Measurements from ENCODE around the gene ZCCHC7.
"Not testable (repeated sequence)": the region's sequence is repeated elsewhere in the genome, so short reads cannot be mapped to it uniquely, and the experiment has no call there.

Gene ZCCHC7

DNA sequence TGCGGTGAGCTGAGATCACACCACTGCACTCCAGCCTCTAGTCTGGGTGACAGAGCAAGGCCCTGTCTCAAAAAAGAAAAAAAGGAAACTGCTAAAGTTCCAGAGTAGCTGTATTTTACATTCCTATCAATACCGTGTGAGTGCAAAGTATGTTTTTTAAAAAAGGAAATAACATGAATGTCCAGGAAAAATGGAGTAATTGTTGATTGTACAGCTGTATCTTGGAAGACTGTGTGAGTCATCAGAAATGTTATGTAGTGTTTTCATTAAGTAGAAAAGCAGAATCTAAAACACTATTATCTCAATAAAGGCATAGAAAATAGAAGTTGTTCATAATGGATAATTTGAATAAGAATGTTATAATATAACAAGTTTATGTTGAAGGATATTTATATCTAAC, 53.9 kb downstream of the ZCCHC7 start:
- DNase-seq (ENCODE audit: low spot score): no peak

DNA sequence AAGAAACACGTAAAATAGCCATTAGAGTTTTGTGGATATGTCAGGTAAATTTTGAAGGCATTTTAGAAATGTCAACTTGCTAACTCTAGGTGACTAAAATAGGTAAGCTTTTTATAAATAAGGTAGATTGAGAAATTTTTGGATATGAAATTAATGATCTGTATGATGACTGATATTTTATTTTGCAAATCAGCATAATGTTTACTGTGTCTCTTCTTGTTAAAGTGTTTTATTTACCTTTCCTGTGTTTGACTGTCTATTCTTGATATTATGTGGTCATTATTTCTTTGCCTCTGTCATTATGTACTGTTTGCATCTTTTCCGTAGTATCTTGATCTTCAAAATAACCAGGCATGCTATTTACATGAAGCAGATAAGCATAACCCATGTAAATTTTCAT, 58.4 kb downstream of the ZCCHC7 start:
- DNase-seq (ENCODE audit: low spot score): no peak

DNA sequence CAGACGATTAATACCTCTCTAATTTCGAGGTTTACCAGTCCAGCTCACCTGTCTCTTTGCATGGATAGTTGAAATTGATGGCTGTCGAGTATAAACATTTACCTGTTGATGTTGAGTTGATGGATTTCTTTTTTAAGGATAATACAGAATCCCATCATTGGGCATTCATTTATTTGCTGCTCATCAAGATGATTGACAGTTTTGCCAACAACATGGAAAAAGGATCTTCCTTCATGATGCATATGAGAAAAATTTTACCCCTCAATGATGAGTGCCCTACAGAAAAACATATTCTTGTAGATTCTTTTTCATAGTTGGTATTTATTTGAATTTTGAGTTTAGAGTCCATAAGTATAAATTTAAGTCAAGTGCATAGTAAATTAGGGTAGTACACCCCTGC, 59.2 kb downstream of the ZCCHC7 start:
- no peak for DNase-seq (ENCODE audit: low spot score)

DNA sequence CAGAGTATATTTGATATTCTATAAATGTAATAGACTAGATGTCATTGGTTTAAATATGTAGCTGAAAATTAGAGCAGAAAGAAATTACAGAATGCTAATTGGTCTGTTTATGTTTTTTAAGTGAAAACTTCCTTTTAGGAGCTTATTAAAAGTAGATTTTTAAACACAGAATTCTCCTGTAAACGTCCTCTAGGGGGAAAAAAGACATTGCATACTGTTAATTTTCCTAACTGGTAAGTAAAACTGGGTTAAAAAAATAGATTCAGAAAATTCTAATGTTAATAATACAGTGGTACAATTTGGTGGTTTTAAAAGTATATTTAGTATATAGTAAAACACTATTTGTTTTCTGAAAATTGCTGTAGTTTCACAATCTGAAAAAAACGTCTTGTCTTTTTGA, 59.8 kb downstream of the ZCCHC7 start:
- no peak for DNase-seq (ENCODE audit: low spot score)

DNA sequence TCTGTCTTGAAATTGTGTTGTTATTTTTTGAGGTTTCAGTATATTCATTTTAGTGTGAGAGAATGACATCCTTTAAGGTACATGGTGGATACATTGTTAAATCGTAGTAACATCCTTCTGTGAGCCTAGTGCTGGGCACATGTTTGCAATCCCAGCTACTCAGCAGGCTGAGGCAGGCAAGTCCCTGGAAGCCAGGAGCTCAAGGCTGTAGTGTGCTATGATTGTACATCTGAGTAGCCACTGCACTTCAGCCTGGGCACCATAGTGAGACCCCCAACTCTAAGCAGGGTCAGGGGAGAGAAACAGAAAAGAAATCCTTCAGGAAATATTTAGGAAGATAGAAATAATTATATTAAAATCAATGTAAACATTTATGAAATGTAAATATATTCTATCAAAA, 62.3 kb downstream of the ZCCHC7 start:
- no peak for DNase-seq (ENCODE audit: low spot score)

DNA sequence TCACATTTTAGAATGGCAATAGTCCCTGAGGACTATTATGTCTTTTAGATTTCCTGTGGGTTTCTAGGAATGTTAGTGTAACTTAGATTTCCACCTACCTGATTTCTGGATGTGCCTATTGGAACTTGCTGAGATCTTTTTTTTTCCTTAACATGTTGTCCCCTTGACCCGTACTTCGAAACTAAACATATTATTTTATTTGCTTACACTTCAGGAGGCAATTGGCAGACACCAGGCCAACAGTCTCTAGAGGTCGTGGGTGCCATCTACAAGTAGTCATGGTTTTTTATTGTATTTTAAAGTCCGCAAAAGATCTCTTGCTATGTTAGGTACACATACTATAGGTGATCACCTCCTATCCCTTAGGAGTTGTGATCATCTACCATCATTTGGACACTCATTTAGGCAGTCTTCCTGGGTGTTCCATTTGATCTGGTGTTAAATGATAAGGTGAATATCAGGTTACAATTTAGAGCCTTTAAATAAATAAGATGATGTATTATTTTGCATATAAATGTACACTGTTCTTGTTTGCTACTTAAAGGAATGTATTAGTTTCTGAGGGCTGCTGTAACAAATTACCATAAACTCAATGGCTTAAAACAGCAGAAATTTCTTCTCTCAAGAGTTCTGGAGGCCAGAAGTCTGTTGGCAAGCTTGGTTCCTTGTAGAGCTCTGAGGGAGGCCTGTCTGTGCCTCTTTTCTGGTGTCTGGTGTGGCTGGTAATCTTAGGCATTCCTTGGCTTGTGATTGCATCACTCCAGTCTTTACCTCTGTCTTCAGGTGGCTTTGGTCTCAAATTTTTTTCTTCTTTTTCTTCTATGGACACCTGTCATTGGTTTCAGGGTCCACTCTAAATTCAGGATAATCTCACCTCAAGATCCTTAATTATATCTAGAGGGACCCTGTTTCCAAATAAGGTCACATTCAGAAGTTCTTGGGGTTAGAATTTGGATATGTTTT, 64.8 kb downstream of the ZCCHC7 start:
- no peak for DNase-seq (ENCODE audit: low spot score)

DNA sequence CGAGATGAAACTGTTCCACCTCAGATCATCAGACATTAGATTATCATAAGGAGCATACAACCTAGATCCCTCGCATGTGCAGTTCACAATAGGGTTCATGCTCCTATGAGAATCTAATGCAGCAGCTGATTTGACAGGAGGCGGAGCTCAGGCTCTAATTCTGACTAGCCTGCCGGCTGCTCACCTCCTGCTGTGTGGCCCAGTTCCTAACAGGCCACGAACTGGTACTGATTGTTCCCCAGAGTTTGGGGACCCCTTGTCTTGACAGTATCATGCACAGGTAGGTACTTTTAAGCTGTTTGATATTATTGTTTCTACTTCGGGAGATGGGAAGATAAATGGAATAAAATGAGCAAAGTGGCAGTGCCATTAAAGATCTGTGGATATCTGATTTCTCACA, 66.9 kb downstream of the ZCCHC7 start:
- no peak for DNase-seq (ENCODE audit: low spot score)

DNA sequence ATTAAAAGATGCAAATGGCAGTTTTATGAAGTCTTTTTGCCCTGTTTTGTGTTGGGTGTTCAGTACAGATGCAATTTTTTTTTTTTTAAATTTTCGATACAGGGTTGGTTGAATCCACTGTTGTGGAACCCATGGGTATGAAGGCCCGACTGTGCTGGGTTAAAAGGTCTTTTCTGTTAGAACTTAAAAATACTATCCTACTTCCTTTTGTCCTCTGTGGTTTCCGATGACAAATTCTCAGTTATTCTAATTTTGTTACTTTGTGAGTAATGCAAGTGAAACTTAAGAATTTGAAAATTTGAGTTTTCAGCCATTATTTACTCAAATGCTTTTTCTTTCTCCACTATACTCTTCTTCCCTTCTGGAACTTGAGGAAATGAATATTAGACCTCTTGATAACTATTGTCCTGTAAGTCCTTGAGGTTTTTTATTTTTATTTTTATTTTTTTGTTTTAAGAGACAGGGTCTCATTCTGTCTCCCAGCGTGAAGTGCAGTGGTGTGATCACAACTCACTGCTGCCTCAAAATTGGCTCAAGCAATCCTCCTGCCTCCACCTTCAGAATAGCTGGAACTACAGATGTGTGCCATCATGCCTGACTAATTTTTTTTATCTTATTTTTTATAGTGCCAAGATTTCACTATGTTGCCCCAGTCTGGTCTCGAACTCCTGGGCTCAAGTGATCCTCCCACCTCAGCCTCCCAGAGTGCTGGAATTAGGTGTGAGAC, 67.5 kb downstream of the ZCCHC7 start:
- no peak for DNase-seq (ENCODE audit: low spot score)

DNA sequence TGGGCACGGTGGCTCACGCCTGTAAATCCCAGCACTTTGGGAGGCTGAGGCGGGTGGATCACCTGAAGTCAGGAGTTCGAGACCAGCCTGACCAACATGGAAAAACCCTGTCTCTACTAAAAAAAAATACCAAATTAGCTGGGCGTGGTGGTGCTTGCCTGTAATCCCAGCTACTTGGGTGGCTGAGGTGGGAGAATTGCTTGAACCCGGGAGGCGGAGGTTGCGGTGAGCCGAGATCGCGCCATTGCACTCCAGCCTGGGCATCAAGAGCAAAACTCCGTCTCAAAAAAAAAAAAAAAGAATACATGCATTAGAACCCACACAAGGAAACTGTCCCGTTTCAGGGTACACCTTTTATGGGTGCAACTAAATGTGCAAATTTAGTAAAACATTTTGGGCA, 70.4 kb downstream of the ZCCHC7 start:
- not testable (repeated sequence) for DNase-seq (ENCODE audit: low spot score)

DNA sequence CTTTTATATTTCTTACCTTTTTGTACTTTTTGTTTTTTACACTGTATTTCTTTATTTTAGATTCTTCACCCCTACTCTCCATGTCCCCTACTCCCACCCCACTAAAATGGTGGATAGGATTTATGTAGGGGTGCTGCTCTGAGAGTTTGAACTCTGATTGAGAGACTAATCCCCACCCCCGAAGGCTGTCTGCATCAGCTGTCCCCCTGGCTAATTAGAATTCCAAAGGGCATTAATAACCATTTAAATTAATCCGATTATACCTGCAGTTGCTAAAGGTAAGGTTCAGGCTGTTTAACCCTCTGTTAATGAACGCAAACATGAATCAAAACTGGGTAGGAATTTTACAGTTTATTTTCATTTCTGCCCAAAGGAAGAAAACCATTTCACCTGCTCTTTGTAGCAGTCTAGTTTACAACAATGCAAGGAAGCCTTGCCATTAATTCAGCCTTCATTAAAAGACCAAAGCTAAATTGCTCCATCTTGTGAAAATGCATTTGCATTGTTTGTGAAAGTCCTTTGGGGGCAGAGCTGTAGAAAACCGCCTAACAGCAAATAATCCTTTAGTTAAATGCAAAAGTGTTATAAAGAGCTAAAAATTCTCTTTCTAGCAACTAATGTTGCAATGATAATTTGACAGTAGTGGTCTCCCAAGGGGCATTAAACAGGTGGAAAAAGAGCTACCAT, 71.2 kb downstream of the ZCCHC7 start:
- no peak for DNase-seq (ENCODE audit: low spot score)

DNA sequence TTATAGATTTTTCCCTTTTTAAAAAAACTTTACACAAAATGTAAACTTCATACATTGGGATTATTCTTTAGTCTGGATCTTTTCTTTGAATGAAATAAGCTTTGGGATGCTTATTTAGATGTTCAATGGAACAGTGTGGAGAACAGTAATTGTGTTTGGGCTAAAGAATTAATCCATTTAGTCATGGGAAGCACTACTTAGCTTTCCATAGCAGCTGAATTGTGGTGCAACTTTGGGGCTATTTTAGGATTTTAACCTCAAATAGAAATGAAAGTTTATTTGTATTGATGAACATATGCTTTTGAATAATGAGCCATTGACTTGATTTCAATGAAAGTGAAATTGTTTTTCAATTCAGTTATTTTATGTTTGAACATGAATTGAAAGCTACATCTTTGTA, 72.4 kb downstream of the ZCCHC7 start:
- no peak for DNase-seq (ENCODE audit: low spot score)

DNA sequence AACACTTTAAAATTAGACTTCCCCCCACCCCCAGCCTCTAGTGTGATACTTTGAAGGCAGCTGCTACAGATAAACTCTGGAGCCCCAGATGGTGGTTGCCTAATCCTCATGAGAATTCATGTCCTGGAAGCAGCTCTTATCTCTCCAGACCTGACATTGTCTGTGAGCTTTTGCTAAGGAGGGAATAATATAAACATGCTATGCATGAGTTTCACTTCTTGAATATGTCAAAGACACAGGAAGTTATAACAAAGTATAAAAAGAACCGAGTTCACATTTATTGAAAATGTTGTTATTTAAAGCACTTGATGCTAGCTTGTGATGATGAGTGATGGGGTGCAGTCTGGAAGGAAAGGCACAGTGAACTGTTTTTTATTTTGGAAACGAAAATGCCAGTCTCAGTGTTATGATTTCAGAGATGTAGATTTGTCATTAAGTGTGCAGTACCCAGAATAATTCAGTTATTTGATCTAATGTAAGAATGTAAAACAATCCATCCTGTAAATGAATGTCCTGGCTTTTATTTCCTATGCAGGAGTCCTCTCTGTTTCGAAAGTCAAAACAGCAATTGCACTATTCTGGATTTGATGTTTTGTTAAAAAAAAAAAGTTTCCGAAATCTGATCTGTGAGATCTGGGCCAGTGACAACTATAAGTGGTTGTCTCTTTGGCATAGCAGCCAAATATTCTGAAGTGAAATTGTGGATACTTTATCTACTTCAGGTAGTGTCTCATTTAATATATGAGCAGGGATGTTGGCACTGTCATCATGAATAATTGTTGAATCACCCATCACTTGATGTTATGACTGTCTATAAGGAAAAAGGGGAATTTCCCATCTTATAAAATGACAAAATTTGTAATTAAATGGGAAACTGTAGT, 77.0 kb downstream of the ZCCHC7 start:
- no peak for DNase-seq (ENCODE audit: low spot score)

DNA sequence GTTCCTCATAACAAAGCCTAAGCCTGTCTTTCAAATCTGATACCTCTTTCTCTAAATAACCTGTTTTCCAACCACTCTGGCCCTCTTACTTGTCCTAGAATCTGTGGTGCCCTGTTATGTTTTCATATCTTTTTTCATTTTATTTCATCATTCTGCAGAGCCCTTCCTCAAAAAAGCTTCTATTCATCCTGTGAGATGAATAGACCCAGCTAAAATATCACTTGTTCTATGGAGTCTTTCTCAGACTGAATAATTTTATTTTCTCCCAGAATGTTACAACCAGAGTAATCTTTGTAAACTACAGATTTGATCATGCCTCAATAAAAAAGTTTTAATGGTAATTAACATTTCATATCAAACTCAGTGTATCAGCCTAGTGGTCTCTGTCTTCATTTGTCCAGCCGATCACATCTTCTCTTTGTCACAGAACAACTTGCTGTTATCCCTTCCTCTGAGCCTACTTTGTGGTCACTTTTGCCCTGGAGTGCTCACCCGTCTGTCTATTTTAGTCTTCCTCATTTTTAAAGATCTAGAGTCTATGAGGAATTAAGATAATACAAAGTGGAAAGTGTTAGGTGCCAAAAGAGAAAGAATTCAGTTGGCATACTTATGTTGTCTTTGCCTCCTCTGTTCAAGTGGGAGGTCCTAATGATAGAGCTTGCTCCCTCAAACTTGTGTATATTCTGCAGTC, 77.8 kb downstream of the ZCCHC7 start:
- no peak for DNase-seq (ENCODE audit: low spot score)

DNA sequence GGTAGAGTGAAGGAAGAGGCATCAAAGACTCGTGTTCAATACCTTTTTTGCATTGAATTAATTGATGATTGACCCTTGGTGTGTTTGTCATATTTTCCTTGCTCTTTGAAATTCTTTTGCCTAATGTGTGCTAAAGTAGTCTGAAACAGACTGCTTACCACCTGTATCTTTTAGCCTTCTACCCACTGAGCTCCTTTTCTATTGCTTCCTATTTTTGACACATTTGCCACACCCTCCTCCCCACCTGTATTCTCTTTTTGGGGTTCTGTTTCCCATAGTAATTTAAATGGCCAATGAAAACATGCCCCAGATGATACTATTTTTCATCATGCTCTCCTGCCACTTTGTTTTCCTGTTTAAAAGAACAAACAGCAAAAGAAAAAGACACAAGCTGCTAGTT, 78.5 kb downstream of the ZCCHC7 start:
- no peak for DNase-seq (ENCODE audit: low spot score)

DNA sequence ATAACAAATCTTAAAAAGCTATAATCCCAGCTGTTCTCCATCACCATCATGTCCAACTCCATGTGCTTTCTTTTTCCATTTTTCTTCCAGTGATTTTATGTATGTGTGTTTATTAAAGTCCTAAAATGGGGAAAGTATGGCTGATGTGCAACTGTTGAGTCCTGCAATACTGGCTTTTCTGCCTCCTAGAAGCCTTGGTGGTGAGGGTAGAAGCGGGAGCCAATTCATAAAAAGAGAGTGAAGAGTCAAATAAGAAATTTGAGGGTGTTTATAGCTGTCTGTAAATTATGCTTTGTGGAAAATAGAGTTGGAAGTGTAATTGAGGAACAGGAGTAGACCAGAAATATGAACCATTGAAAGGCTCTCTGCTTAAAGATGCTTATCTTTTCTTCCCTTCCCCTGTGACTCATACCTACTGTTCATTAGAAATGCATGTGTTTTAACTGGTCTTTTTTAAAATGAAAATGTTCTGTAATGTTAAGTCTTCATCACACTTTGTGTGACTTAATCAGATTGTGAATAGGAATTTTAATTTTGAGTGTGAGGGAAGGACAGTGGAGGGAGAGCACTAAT, 80.1 kb downstream of the ZCCHC7 start:
- DNase-seq (ENCODE audit: low spot score): no peak

DNA sequence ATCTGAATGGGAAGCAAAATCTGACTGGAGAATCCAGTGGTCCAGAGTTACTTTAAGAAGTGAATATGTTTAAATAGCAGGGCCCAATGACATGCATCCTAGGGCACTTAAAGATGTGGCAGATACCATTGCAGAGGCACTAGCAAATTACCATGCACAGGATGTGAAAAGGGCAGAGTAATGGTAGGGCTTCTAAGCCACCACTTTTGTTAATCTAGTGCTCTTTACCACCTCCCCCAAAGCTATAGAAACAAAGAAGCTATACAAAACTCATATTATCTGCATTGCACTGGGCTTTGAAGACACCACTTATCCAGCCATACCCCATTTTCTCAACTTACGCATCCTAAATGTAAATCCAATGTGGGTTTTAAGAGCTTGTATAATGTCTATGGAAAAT, 81.2 kb downstream of the ZCCHC7 start:
- no peak for DNase-seq (ENCODE audit: low spot score)

DNA sequence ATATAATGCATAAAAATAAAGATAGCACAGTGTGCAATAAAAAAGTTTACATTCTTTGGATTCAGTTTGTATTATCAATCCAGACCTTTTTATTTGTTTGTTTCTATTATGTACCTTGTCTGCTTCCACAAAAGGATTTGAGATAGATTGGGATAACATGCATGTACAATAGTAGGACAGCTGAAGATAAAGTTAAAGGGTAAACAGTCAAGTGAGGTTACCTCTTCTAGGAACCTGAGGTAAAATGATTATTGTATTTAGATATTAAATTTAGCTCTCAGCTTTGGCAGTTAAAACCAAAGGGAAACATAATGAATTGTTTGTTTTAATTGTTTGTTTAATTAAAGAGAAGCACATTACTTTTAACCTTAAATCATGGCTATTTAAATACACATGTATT, 81.7 kb downstream of the ZCCHC7 start:
- DNase-seq (ENCODE audit: low spot score): no peak

DNA sequence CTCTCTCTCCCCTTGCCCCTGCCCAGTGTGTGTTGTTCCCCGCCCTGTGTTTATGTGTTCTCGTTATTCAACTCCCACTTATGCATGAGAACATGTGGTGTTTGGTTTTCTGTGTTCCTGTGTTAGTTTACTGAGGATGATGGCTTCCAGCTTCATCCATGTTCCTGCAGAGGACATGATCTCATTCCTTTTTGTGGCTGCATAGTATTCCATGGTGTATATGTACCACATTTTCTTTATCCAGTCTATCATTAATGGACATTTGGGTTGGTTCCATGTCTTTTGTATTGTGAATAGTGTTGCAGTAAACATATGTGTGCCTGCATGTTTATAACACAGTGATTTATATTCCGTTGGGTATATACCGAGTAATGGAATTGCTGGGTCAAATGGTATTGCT, 83.1 kb downstream of the ZCCHC7 start:
- DNase-seq (ENCODE audit: low spot score): not testable (repeated sequence)

DNA sequence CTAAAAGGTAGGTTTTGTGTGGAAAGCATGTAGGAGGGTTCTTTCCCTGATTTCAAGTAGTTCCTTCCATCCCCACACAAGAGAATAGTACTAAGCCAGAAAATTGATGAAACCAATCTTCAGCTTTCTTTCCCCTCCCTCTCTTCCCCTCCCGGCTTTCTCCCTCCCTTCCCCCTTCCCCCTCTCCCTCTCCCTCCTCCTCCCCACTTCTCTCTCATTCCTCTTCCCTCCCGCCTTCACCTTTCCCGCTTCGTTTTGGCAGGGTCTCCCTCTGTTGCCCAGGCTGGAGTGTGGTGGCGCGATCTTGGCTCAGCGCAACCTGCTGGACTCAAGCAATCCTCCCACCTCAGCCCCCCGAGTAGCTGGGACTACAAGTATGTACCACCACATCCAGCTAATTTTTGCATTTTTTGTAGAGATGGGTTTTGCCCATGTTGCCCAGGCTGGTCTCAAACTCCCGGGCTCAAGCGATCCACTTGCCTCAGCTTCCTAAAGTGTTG, 85.8 kb downstream of the ZCCHC7 start:
- DNase-seq (ENCODE audit: low spot score): no peak

All from CD4-positive, alpha-beta T cell treated with Interleukin-6 at 100 ng/mL for 8 hours (primary cell).